HAP-1 (cell line): Measurements from ENCODE around the gene TIMELESS.
"Not testable (repeated sequence)": the region's sequence is repeated elsewhere in the genome, so short reads cannot be mapped to it uniquely, and the experiment has no call there.

ENCODE experiments used
- DNase-seq, 2 experiments: peaks; one replicate each; pipeline ENCODE4 v3.0.0-alpha.2; 2016 to 2020; ENCODE audit warnings: low spot score in 2 of 2
- H3K27me3 ChIP-seq: fragments of 250-450 bp; sonication (Bioruptor Pico); 2 replicates; pipeline ENCODE4 v1.5.1; 2020; ENCODE audit warnings: low read depth, mild to moderate bottlenecking, moderate library complexity
- H3K36me3 ChIP-seq: fragments of 250-450 bp; sonication (Bioruptor Pico); replicated peaks from 2 replicates; pipeline ENCODE4 v1.5.1; 2020; ENCODE audit warnings: mild to moderate bottlenecking
- H3K4me1 ChIP-seq: fragments of 250-450 bp; sonication (Bioruptor Pico); 2 replicates; pipeline ENCODE4 v1.5.1; 2020; ENCODE audit warnings: mild to moderate bottlenecking
- H3K4me3 ChIP-seq: fragments of 250-450 bp; sonication (Bioruptor Pico); 2 replicates; pipeline ENCODE4 v1.5.1; 2020; ENCODE audit warnings: mild to moderate bottlenecking, moderate library complexity
- H3K9me3 ChIP-seq: fragments of 250-450 bp; sonication (Bioruptor Pico); 2 replicates; pipeline ENCODE4 v1.5.1; 2020; ENCODE audit warnings: mild to moderate bottlenecking, moderate library complexity
- in situ Hi-C: fragments of 300-500 bp; cut with MboI; formaldehyde crosslinking; loops from 3 replicates; pipeline ENCODE4 v1.14.3; 2020; ENCODE audit warnings: low sequenced_read_pairs, inconsistent platforms, mixed read lengths

The TIMELESS gene

DNA sequence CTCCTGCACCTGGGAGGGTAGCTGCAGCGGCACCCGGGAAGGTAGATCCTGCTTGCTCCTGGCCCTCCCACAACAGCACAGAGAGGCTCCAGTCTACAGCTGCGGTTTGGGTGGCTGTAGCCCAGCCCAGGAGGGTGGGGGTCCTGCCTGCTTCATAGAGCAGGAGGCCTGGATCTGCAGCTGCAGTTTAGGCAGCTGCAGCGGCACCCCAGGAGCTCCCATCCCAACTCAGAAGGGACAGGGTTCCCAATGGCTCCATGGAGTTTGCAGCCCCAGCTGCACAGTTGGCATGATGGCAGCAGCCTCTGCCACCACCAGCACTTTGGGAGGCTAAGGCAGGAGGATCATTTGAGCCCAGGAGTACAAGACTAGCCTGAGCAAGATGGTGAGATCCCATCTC is 38.5 kb downstream of the TIMELESS start:
- no peak for DNase-seq
- no peaks in the 10 kb centered on the region for H3K4me1 ChIP-seq
- H3K27me3 ChIP-seq: no peaks in the 10 kb centered on the region
- peaks cover 3% of the 10 kb centered on the region; the same call in 1 of the 2 replicates for H3K36me3 ChIP-seq
- in situ Hi-C loops: no loop called here
- 0 out of 2 replicates have a peak, but pooled peaks cover 5% of the 10 kb centered on the region for H3K9me3 ChIP-seq
- no peak overlapping the region for H3K4me3 ChIP-seq

DNA sequence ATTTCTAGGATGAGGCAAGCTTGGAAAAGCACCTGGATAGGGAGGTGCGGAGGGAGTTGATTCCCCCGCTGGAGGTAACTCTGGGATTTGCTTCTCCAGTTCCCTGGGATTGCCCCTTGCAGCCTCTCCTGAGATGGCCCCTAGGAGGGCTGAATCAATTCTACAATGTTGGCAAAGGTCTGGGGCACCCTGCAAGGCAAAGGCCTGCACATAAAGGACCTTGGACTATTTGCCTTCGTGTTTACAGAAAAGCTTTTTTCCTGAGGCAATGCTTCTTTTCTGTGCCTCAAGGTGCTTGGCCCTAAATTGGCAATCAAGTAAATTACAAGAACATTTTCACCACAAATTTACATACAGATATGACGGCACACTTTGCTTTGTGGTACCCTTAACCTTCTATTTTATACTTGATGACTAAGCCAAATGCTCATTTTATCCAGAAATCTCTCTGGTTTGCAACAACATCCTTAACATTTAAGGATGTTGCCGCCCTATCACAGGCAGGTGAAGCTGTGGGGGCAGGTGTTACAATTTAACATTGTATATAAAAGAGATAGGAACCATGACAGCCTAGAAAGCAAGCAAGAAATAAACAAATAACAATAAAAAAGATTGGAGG is 40.3 kb downstream of the TIMELESS start:
- Histone ChIP-seq H3K36me3 (no peaks in the 10 kb centered on the region), H3K9me3 (0 out of 2 replicates have a peak, but pooled peaks cover 5% of the 10 kb centered on the region), H3K4me3 (no peak overlapping the region), H3K4me1 (no peaks in the 10 kb centered on the region), H3K27me3 (no peaks in the 10 kb centered on the region)
- in situ Hi-C loops: no loop called here
- no peak for DNase-seq

- peaks cover 14% of the 10 kb centered on the region for H3K4me1 ChIP-seq
- H3K4me3 ChIP-seq, in situ Hi-C loops, H3K27me3 ChIP-seq, H3K36me3 ChIP-seq, DNase-seq: not testable (repeated sequence)
- peaks cover 10% of the 10 kb centered on the region for H3K9me3 ChIP-seq
These were observed 45.0 kb downstream of the TIMELESS start for GRCh38 chr12:56404227-56404626.

GRCh38 chr12:56401612-56402011 is 47.6 kb downstream of the TIMELESS start:
- DNase-seq, in situ Hi-C loops, H3K27me3 ChIP-seq: not testable (repeated sequence)

GRCh38 chr12:56401125-56401524 is 48.1 kb downstream of the TIMELESS start:
- in situ Hi-C loops: not testable (repeated sequence)

More at GRCh38 chr12:56401612-56402011, 47.6 kb downstream of the TIMELESS start:
- H3K4me3 ChIP-seq, H3K36me3 ChIP-seq: not testable (repeated sequence)
- Histone ChIP-seq H3K9me3 (peaks cover 22% of the 10 kb centered on the region), H3K4me1 (peaks cover 14% of the 10 kb centered on the region)

DNA sequence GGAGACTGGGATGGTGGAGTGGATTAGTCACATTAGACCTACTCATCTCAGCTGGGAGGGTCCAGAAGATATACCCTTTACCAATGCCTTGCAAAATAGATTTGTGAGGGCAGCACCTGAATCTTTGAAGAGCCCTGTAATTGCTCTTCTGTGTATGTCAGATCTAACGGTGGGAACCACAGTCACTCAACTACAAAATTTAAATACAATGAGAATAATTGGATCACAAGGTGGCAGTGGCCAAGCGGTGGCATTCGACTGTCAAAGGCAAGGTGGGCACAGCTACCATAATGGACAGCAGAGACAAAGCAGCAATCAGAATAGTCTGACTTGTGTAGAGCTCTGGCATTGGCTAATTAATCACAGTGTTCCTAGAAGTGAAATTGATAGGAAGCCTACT is 49.8 kb downstream of the TIMELESS start:
- not testable (repeated sequence) for H3K36me3 ChIP-seq

More at GRCh38 chr12:56401125-56401524, 48.1 kb downstream of the TIMELESS start:
- not testable (repeated sequence) for H3K27me3 ChIP-seq, H3K4me3 ChIP-seq, DNase-seq, H3K36me3 ChIP-seq
- Histone ChIP-seq H3K9me3 (peaks cover 22% of the 10 kb centered on the region), H3K4me1 (peaks cover 14% of the 10 kb centered on the region)

DNA sequence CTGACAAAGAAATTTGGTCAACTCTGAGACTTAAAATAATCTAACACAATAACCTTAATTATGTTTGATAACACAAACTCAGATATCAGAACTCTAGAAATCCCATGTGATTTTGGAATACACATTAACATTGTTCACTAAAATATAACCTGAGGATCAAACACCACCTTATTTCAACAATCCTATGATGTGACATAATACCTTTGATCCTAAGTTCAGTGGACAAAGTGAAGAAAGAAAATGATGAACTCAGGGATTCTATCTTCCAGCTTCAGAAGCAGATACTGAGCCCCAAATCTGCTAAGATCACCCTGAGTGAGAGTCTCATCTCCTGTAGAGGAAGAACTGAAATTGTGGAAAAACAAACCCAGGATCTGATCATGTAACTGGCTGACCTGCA is 50.9 kb downstream of the TIMELESS start:
- H3K36me3 ChIP-seq: no peaks in the 10 kb centered on the region; the same call in 1 of the 2 replicates
- H3K9me3 ChIP-seq: peaks cover 22% of the 10 kb centered on the region
- no peak for DNase-seq
- H3K4me1 ChIP-seq: peaks cover 14% of the 10 kb centered on the region
- H3K4me3 ChIP-seq: no peak overlapping the region
- in situ Hi-C loops: no loop called here
- H3K27me3 ChIP-seq: no peaks in the 10 kb centered on the region

More for the DNA sequence above, 49.8 kb downstream of the TIMELESS start:
- H3K27me3 ChIP-seq, in situ Hi-C loops, H3K4me3 ChIP-seq, DNase-seq: not testable (repeated sequence)
- peaks cover 14% of the 10 kb centered on the region for H3K4me1 ChIP-seq
- H3K9me3 ChIP-seq: peaks cover 22% of the 10 kb centered on the region

DNA sequence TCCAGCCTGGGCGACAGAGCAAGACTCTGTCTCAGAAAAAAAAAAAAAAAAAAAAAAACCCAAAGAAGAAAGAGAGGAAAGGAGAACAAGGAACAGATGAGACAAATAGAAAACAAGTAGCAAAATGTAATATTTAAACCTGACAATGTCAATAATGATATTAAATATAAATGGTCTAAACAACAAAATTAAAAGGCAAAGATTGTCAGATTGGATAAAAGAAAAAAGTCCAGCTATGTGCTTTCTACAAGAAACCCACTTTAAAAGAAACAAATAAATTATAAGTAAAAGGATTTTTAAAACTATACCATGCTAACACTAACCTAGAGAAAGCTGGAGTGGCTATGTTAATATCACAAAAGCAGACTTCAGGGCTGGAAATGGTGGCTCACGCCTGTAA is 56.9 kb downstream of the TIMELESS start:
- in situ Hi-C loops: no loop called here
- H3K9me3 ChIP-seq: peaks cover 7% of the 10 kb centered on the region; the same call in 1 of the 2 replicates

DNA sequence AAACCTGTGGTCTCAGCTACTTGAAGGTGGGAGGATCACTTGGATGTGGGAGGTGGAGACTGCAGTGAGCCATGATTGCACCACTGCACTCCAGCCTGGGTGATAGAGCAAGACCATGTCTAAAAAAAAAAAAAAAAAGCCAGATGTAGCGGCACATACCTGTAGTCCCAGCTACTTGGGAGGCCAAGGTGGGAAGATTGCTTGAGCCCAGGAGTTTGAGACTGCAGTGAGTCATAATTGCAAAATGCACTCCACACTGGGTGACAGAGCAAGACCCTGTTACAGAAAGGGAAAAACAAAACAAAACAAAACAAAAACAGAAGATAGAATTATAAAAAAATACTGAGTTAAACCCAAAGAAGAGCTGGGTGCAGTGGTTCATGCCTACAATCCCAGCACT is 57.5 kb downstream of the TIMELESS start:
- Histone ChIP-seq H3K27me3 (no peaks in the 10 kb centered on the region), H3K4me1 (no peaks in the 10 kb centered on the region; the same call in 1 of the 2 replicates)
- in situ Hi-C loops: no loop called here

More for the DNA sequence above, 56.9 kb downstream of the TIMELESS start:
- Histone ChIP-seq H3K36me3 (no peaks in the 10 kb centered on the region), H3K4me3 (no peak overlapping the region), H3K27me3 (no peaks in the 10 kb centered on the region), H3K4me1 (no peaks in the 10 kb centered on the region; the same call in 1 of the 2 replicates)
- no peak for DNase-seq

GRCh38 chr12:56389412-56389811 is 59.8 kb downstream of the TIMELESS start:
- H3K36me3 ChIP-seq: no peaks in the 10 kb centered on the region
- no peaks in the 10 kb centered on the region for H3K27me3 ChIP-seq
- in situ Hi-C loops: no loop called here
- no peak for DNase-seq
- 0 out of 2 replicates have a peak, but pooled peaks cover 2% of the 10 kb centered on the region for H3K9me3 ChIP-seq
- H3K4me1 ChIP-seq: no peaks in the 10 kb centered on the region; the same call in 1 of the 2 replicates
- no peak overlapping the region for H3K4me3 ChIP-seq

More for the DNA sequence above, 57.5 kb downstream of the TIMELESS start:
- Histone ChIP-seq H3K9me3 (0 out of 2 replicates have a peak, but pooled peaks cover 1% of the 10 kb centered on the region), H3K4me3 (no peak overlapping the region), H3K36me3 (no peaks in the 10 kb centered on the region)
- no peak for DNase-seq

- Histone ChIP-seq H3K4me3 (no peak overlapping the region), H3K27me3 (no peaks in the 10 kb centered on the region), H3K9me3 (0 out of 2 replicates have a peak, but pooled peaks cover 2% of the 10 kb centered on the region), H3K4me1 (no peaks in the 10 kb centered on the region; the same call in 1 of the 2 replicates), H3K36me3 (no peaks in the 10 kb centered on the region)
- no peak for DNase-seq
- in situ Hi-C loops: no loop called here
These were observed 62.0 kb downstream of the TIMELESS start for GRCh38 chr12:56387152-56387736.

GRCh38 chr12:56385873-56386272 is 63.4 kb downstream of the TIMELESS start:
- no peak overlapping the region for H3K4me3 ChIP-seq
- in situ Hi-C loops: no loop called here
- no peak for DNase-seq
- H3K4me1 ChIP-seq: no peaks in the 10 kb centered on the region; the same call in 1 of the 2 replicates
- no peaks in the 10 kb centered on the region for H3K27me3 ChIP-seq
- 0 out of 2 replicates have a peak, but pooled peaks cover 2% of the 10 kb centered on the region for H3K9me3 ChIP-seq
- no peaks in the 10 kb centered on the region for H3K36me3 ChIP-seq

GRCh38 chr12:56382611-56383010 is 66.6 kb downstream of the TIMELESS start:
- in situ Hi-C loops: no loop called here
- Histone ChIP-seq H3K4me1 (peaks cover 7% of the 10 kb centered on the region), H3K36me3 (no peaks in the 10 kb centered on the region), H3K4me3 (no peak overlapping the region), H3K27me3 (no peaks in the 10 kb centered on the region), H3K9me3 (0 out of 2 replicates have a peak, but pooled peaks cover 2% of the 10 kb centered on the region)
- no peak for DNase-seq

- no peaks in the 10 kb centered on the region for H3K27me3 ChIP-seq
- no peak for DNase-seq
- 0 out of 2 replicates have a peak, but pooled peaks cover 3% of the 10 kb centered on the region for H3K9me3 ChIP-seq
- H3K36me3 ChIP-seq: no peaks in the 10 kb centered on the region
- peaks cover 19% of the 10 kb centered on the region for H3K4me1 ChIP-seq
- in situ Hi-C loops: no loop called here
- no peak overlapping the region for H3K4me3 ChIP-seq
These were observed 71.3 kb downstream of the TIMELESS start for GRCh38 chr12:56377989-56378316.
